H1 (cell line): ENCODE measurements around the gene ICAM3. TPM values are rescaled to one million over a fixed set of nuclear protein-coding genes. Genes with fewer than 3 reads are reported as not detected.

Source experiments
- CTCF ChIA-PET: fragments of 300-600 bp; sonication (Branson Sonifier 250); formaldehyde crosslinking; loops from one replicate; lab custom pipeline; 2021; ENCODE audit not compliant: partially characterized antibody; lab: Charles Lee
- POLR2A ChIA-PET: fragments of 300-600 bp; sonication (Branson Sonifier 250); formaldehyde crosslinking; loops from one replicate; lab custom pipeline; 2021; ENCODE audit warnings: inconsistent platforms; ENCODE audit not compliant: partially characterized antibody; lab: Charles Lee
- DNase-seq, 2 experiments: peaks; one replicate each; pipeline versions ENCODE4 v3.0.0 to v3.0.0-alpha.2; 2010 to 2022; ENCODE audit warnings: low spot score in 2 of 2, low read depth in 1 of 2, mixed read lengths in 1 of 2
- FAIRE-seq: peaks from 2 replicates; lab custom pipeline; 2011; peaks lifted over from hg19 to GRCh38; lab: Jason Lieb, UNC
- H2AFZ ChIP-seq: 2 replicates; pipeline ENCODE4 v1.8.1; 2012; ENCODE audit warnings: low read length, inconsistent platforms
- H2AK5ac ChIP-seq: 2 replicates; pipeline ENCODE4 v1.6.1; 2013; ENCODE audit warnings: low read depth, low read length
- H2BK120ac ChIP-seq: replicated peaks from 2 replicates; pipeline ENCODE3; 2013; ENCODE audit warnings: low read depth, low read length, inconsistent platforms
- H2BK12ac ChIP-seq: 2 replicates; pipeline ENCODE4 v1.6.1; 2013; ENCODE audit warnings: low read depth, low read length
- H2BK15ac ChIP-seq: 2 replicates; pipeline ENCODE4 v1.6.1; 2013; ENCODE audit warnings: low read length
- H2BK20ac ChIP-seq: 2 replicates; pipeline ENCODE4 v1.6.1; 2013; ENCODE audit warnings: low read length
- H2BK5ac ChIP-seq: 2 replicates; pipeline ENCODE4 v1.6.1; 2013; ENCODE audit warnings: low read depth, low read length
- H3K14ac ChIP-seq: 2 replicates; pipeline ENCODE4 v1.6.1; 2013; ENCODE audit warnings: inconsistent platforms; ENCODE audit not compliant: insufficient read length
- H3K18ac ChIP-seq: 2 replicates; pipeline ENCODE4 v1.6.1; 2013; ENCODE audit warnings: low read length; ENCODE audit errors: extremely low read depth
- H3K23ac ChIP-seq: 2 replicates; pipeline ENCODE4 v1.6.1; 2013; ENCODE audit warnings: inconsistent platforms; ENCODE audit not compliant: insufficient read length
- H3K23me2 ChIP-seq: 2 replicates; pipeline ENCODE4 v1.6.1; 2013; ENCODE audit warnings: low read depth, low read length
- H3K27ac ChIP-seq: 2 replicates; pipeline ENCODE4 v1.6.1; 2011; ENCODE audit warnings: low read depth, low read length, inconsistent platforms
- H3K27me3 ChIP-seq, 4 experiments: replicated peaks in 1 of 4; 1 replicate in 1 of 4; 2 replicates in 3 of 4; pipeline versions ENCODE4 v1.6.1 to v1.8.1; 2011 to 2013; ENCODE audit warnings: low read length in 3 of 4, mild to moderate bottlenecking in 3 of 4, inconsistent platforms in 2 of 4, mixed read lengths in 2 of 4, moderate library complexity in 1 of 4; ENCODE audit not compliant: control insufficient read depth in 3 of 4, insufficient read depth in 3 of 4; ENCODE audit errors: extremely low read depth in 1 of 4
- H3K36me3 ChIP-seq, 4 experiments: 2 replicates each; pipeline versions ENCODE4 v1.6.1 to v1.8.1; 2011 to 2013; ENCODE audit warnings: mild to moderate bottlenecking in 4 of 4, low read length in 3 of 4, moderate library complexity in 2 of 4, control low read depth in 1 of 4, inconsistent platforms in 1 of 4; ENCODE audit not compliant: insufficient read depth in 4 of 4, control insufficient read depth in 2 of 4
- H3K4ac ChIP-seq: replicated peaks from 2 replicates; pipeline ENCODE3; 2013; ENCODE audit warnings: low read length, low read depth, mixed read lengths, inconsistent platforms; ENCODE audit not compliant: insufficient read length
- H3K4me1 ChIP-seq, 4 experiments: replicated peaks in 1 of 4; 1 replicate in 1 of 4; 2 replicates in 3 of 4; pipeline versions ENCODE4 v1.6.1 to v1.8.1; 2011 to 2013; ENCODE audit warnings: low read length in 3 of 4, inconsistent platforms in 2 of 4, mixed read lengths in 1 of 4; ENCODE audit not compliant: insufficient read depth in 4 of 4, control insufficient read depth in 3 of 4
- H3K4me2 ChIP-seq, 2 experiments: 2 replicates each; pipeline versions ENCODE4 v1.6.1 to v1.8.1; 2011 to 2013; ENCODE audit warnings: low read depth in 2 of 2, low read length in 2 of 2, control low read depth in 1 of 2, inconsistent platforms in 1 of 2, mild to moderate bottlenecking in 1 of 2; ENCODE audit not compliant: insufficient read depth in 1 of 2
- H3K4me3 ChIP-seq, 4 experiments: fragments of 200-600, 300-600 bp in 1 of 4; sonication (generic), shearing (Covaris generic), sonication (Bioruptor Twin) in 1 of 4; 2 replicates each; pipeline versions ENCODE4 v1.5.1 to v1.8.1; 2011 to 2016; ENCODE audit warnings: low read length in 4 of 4, low read depth in 3 of 4, control low read depth in 2 of 4, inconsistent platforms in 2 of 4, mild to moderate bottlenecking in 2 of 4, mixed read lengths in 1 of 4, moderate library complexity in 1 of 4; ENCODE audit not compliant: insufficient read depth in 2 of 4; ENCODE audit errors: extremely low read depth in 1 of 4
- H3K56ac ChIP-seq: replicated peaks from 2 replicates; pipeline ENCODE3; 2013; ENCODE audit warnings: low read depth, mild to moderate bottlenecking, mixed read lengths, low read length, inconsistent platforms; ENCODE audit not compliant: insufficient read length
- H3K79me1 ChIP-seq: 2 replicates; pipeline ENCODE4 v1.6.1; 2013; ENCODE audit warnings: low read depth, low read length, control low read depth
- H3K79me2 ChIP-seq, 2 experiments: 2 replicates each; pipeline versions ENCODE4 v1.6.1 to v1.8.1; 2012 to 2013; ENCODE audit warnings: low read length in 2 of 2, mild to moderate bottlenecking in 2 of 2, inconsistent platforms in 1 of 2; ENCODE audit not compliant: insufficient read depth in 2 of 2, control insufficient read depth in 1 of 2
- H3K9ac ChIP-seq, 4 experiments: replicated peaks in 1 of 4; 1 replicate in 1 of 4; 2 replicates in 3 of 4; pipeline versions ENCODE4 v1.6.1 to v1.8.1; 2011 to 2013; ENCODE audit warnings: low read depth in 3 of 4, low read length in 3 of 4, control low read depth in 2 of 4, mild to moderate bottlenecking in 2 of 4, moderate library complexity in 2 of 4, inconsistent platforms in 1 of 4; ENCODE audit errors: extremely low read depth in 1 of 4
- H3K9me3 ChIP-seq, 2 experiments: 2 replicates each; pipeline versions ENCODE4 v1.6.1 to v1.8.1; 2012 to 2013; ENCODE audit warnings: mild to moderate bottlenecking in 2 of 2, moderate library complexity in 2 of 2, control low read depth in 1 of 2, inconsistent platforms in 1 of 2, low read depth in 1 of 2, low read length in 1 of 2, mixed read lengths in 1 of 2; ENCODE audit not compliant: insufficient read depth in 2 of 2
- H4K20me1 ChIP-seq, 2 experiments: replicated peaks in 1 of 2; 2 replicates each; pipeline versions ENCODE3 to v1.8.1; 2011 to 2013; ENCODE audit warnings: inconsistent platforms in 2 of 2, low read length in 2 of 2, mild to moderate bottlenecking in 1 of 2; ENCODE audit not compliant: insufficient read depth in 2 of 2, control insufficient read depth in 1 of 2
- H4K5ac ChIP-seq: 2 replicates; pipeline ENCODE4 v1.6.1; 2013; ENCODE audit warnings: low read length, low read depth, mixed read lengths, inconsistent platforms; ENCODE audit not compliant: insufficient read length
- H4K8ac ChIP-seq: 2 replicates; pipeline ENCODE4 v1.8.0; 2013; ENCODE audit warnings: mild to moderate bottlenecking, moderate library complexity, low read length, inconsistent platforms; ENCODE audit not compliant: insufficient read depth; ENCODE audit errors: extremely low read depth
- H4K91ac ChIP-seq: replicated peaks from 2 replicates; pipeline ENCODE3; 2013; ENCODE audit warnings: low read length, mixed read lengths, inconsistent platforms; ENCODE audit not compliant: insufficient read length
- CBX8 ChIP-seq: fragments of 300-800, 300-1000 bp; sonication (generic); IDR thresholded peaks from 2 replicates; pipeline ENCODE4 v1.7.1; 2016; ENCODE audit warnings: low read depth, low read length, borderline replicate concordance
- PHF8 ChIP-seq: fragments of 200-600 bp; sonication (generic); conservative IDR thresholded peaks from 2 replicates; pipeline ENCODE4 v1.7.1; 2012; ENCODE audit warnings: low read depth, mild to moderate bottlenecking, inconsistent platforms, low read length, moderate library complexity
- SIN3A ChIP-seq, 2 experiments: IDR thresholded peaks in 1 of 2; conservative IDR thresholded peaks in 1 of 2; 2 replicates each; pipeline ENCODE4 v1.6.1; 2011 to 2012; ENCODE audit warnings: low read length in 2 of 2, improper control_type of control experiment in 1 of 2, low read depth in 1 of 2, mild to moderate bottlenecking in 1 of 2
- WGBS, 2 experiments: shearing (Covaris generic) in 1 of 2; methylation state at CpG; one replicate each; pipeline versions ENCODE4 v1.1.6 to v1.1.7; 2013 to 2015; ENCODE audit warnings: low lambda C conversion rate in 2 of 2, mixed read lengths in 2 of 2, inconsistent platforms in 1 of 2, low coverage in 1 of 2, missing lambda C conversion rate in 1 of 2; ENCODE audit not compliant: insufficient replicate concordance in 2 of 2, insufficient coverage in 1 of 2, insufficient read length in 1 of 2; ENCODE audit errors: extremely low coverage in 1 of 2, missing lambda C conversion rate in 1 of 2; 5-methylcytosine and 5-hydroxymethylcytosine counted together
- polyA plus RNA-seq, 7 experiments: library from polyadenylated mRNA; depleted of rRNA in 3 of 7; stranded (reverse) in 5 of 7; unstranded in 2 of 7; fragments of >200 nt in 5 of 7; fragments of 200-250 nt in 2 of 7; gene quantifications; 1 replicate in 5 of 7; 2 replicates in 1 of 7; 4 replicates in 1 of 7; pipeline versions ENCODE4 v1.2.1 to v1.2.3, GENCODE V29; 2011 to 2013; ENCODE audit warnings: missing spikeins in 2 of 7, mixed read lengths in 2 of 7
- total RNA-seq: library from RNA; stranded (reverse); fragmentation: NEBNext Ultra II Directional; extraction: Animal tissue kit (Norgen Biotek cat#: 25700); gene quantifications from 2 replicates; pipeline ENCODE4 v1.2.1, GENCODE V29; 2021

ICAM3 gene
- total and polyA plus RNA-seq, 2 of the 8 experiments (the other 6 are each of a cell fraction or from before 2014, with no cell fraction given), result 15.4 to 16.5 TPM

GRCh38 chr19:10285393-10285792, 54.0 kb downstream of the ICAM3 start:
- H3K23ac ChIP-seq, result no peak overlapping the region
- H3K4me3 ChIP-seq, result no peak overlapping the region
- no peak overlapping the region for H3K4ac ChIP-seq
- H3K79me2 ChIP-seq, result no peaks in the 10 kb centered on the region
- H3K23me2 ChIP-seq, result peaks cover 16% of the 10 kb centered on the region; the same call in 1 of the 2 replicates
- no peak overlapping the region for H2BK20ac ChIP-seq
- no peak for TF ChIP-seq CBX8
- no peak for TF ChIP-seq PHF8
- no peak for TF ChIP-seq SIN3A (conservative IDR thresholded peaks at IDR 0.05 in 1 of 2, IDR thresholded peaks at IDR 0.05 in 1 of 2; ENCODE audit: low read depth in 1 of 2, low read length in 2 of 2)
- no peak overlapping the region for H3K27ac ChIP-seq
- H3K18ac ChIP-seq, result no peak overlapping the region
- H4K5ac ChIP-seq, result no peak overlapping the region
- FAIRE-seq (no peak), DNase-seq (no peak)
- H2BK12ac ChIP-seq, result no peak overlapping the region
- ChIA-PET POLR2A (interaction anchor here (0.7 to 2.7 kb wide), 4 partner anchors 10 to 46 kb away, joined by 3 to 16 read pairs (median 6); partner anchors contain the start of gene ICAM1), CTCF (interaction anchor here (0.5 to 11.6 kb wide), 7 partner anchors 9 to 171 kb away, joined by 3 to 94 read pairs (median 4); partner anchors contain the start of gene ICAM1)
- H2BK120ac ChIP-seq, result no peak overlapping the region
- no peak overlapping the region for H2BK5ac ChIP-seq
- no peak overlapping the region for H4K91ac ChIP-seq
- no peak overlapping the region for H2AK5ac ChIP-seq
- H3K4me1 ChIP-seq, result peaks cover 0 to 21% (median 11%) of the 10 kb centered on the region in 4 experiments; a peak in 6 of 7 replicates
- no peak overlapping the region for H3K4me2 ChIP-seq
- H3K9ac ChIP-seq, result no peak overlapping the region
- H4K8ac ChIP-seq, result no peak overlapping the region; the same call in 1 of the 2 replicates
- H2BK15ac ChIP-seq, result no peak overlapping the region
- no peaks in the 10 kb centered on the region; the same call in 1 of the 2 replicates for H3K79me1 ChIP-seq
- peaks cover 0 to 3% of the 10 kb centered on the region in 2 experiments for H4K20me1 ChIP-seq
- peaks cover 17 to 37% (median 27%) of the 10 kb centered on the region in 4 experiments for H3K27me3 ChIP-seq
- no peak overlapping the region for H3K14ac ChIP-seq
- no peaks in the 10 kb centered on the region for H3K9me3 ChIP-seq
- H2AFZ ChIP-seq, result no peak overlapping the region
- H3K36me3 ChIP-seq, result no peaks in the 10 kb centered on the region
- no peak overlapping the region for H3K56ac ChIP-seq
- WGBS, 2 experiments, result 85% methylated on average over 4 of the region's 4 CpGs; no CpG with 5 or more reads in 1 of the 2 experiments
